Measurements from ENCODE around the gene HERC2. TPM values are rescaled to one million over a fixed set of nuclear protein-coding genes. Genes with fewer than 3 reads are reported as not detected.

HERC2 gene
- total RNA-seq, 6 experiments from 2014 or later: 21.8 to 30.2 (median 27.0) TPM

- peaks cover 0 to 58% (median 11%) of the 10 kb centered on the region in 4 donors for H3K36me3 ChIP-seq
Measured at GRCh38 chr15:28118531-28118930, 203.4 kb downstream of the HERC2 start.

GRCh38 chr15:28118083-28118482 lies 203.9 kb downstream of the HERC2 start:
- 94% methylated on average over 6 of the region's 11 CpGs for WGBS (ENCODE audit: insufficient coverage, low coverage, low lambda C conversion rate, missing lambda C conversion rate)
- DNase-seq: no peak
- peaks cover 0 to 62% (median 13%) of the 10 kb centered on the region in 4 donors for H3K36me3 ChIP-seq
- intact Hi-C loops (cut with DNase I): no loop called here
- H3K4me1 ChIP-seq: no peaks in the 10 kb centered on the region
- no peak overlapping the region for H3K4me3 ChIP-seq
- ATAC-seq: no peak
- H3K9me3 ChIP-seq: no peaks in the 10 kb centered on the region
- no peak overlapping the region for H3K27ac ChIP-seq
- TF ChIP-seq, protein P1, sequence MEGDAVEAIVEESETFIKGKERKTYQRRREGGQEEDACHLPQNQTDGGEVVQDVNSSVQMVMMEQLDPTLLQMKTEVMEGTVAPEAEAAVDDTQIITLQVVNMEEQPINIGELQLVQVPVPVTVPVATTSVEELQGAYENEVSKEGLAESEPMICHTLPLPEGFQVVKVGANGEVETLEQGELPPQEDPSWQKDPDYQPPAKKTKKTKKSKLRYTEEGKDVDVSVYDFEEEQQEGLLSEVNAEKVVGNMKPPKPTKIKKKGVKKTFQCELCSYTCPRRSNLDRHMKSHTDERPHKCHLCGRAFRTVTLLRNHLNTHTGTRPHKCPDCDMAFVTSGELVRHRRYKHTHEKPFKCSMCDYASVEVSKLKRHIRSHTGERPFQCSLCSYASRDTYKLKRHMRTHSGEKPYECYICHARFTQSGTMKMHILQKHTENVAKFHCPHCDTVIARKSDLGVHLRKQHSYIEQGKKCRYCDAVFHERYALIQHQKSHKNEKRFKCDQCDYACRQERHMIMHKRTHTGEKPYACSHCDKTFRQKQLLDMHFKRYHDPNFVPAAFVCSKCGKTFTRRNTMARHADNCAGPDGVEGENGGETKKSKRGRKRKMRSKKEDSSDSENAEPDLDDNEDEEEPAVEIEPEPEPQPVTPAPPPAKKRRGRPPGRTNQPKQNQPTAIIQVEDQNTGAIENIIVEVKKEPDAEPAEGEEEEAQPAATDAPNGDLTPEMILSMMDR (IDR thresholded peaks at IDR 0.05): no peak
- TF ChIP-seq POLR2A (IDR thresholded peaks at IDR 0.05): no peak
- H3K27me3 ChIP-seq: no peaks in the 10 kb centered on the region

More at GRCh38 chr15:28118531-28118930, 203.4 kb downstream of the HERC2 start:
- H3K9me3 ChIP-seq: no peaks in the 10 kb centered on the region
- H3K27me3 ChIP-seq: no peaks in the 10 kb centered on the region
- ATAC-seq (no peak), DNase-seq (no peak)
- H3K4me1 ChIP-seq: no peaks in the 10 kb centered on the region
- no peak overlapping the region for H3K4me3 ChIP-seq
- H3K27ac ChIP-seq: no peak overlapping the region
- WGBS (ENCODE audit: insufficient coverage, low coverage, low lambda C conversion rate, missing lambda C conversion rate): 91% methylated on average over 5 of the region's 10 CpGs
- intact Hi-C loops (cut with DNase I): no loop called here
- TF ChIP-seq POLR2A (IDR thresholded peaks at IDR 0.05): no peak
- TF ChIP-seq, protein P1 (IDR thresholded peaks at IDR 0.05): no peak

GRCh38 chr15:28117432-28117990 lies 204.5 kb downstream of the HERC2 start:
- ATAC-seq: no peak
- no peak overlapping the region for H3K4me3 ChIP-seq
- intact Hi-C loops (cut with DNase I): no loop called here
- H3K27ac ChIP-seq: no peak overlapping the region
- no peaks in the 10 kb centered on the region for H3K4me1 ChIP-seq
- DNase-seq: no peak
- H3K27me3 ChIP-seq: no peaks in the 10 kb centered on the region
- H3K36me3 ChIP-seq: peaks cover 0 to 68% (median 14%) of the 10 kb centered on the region in 4 donors
- H3K9me3 ChIP-seq: no peaks in the 10 kb centered on the region
- WGBS (ENCODE audit: insufficient coverage, low coverage, low lambda C conversion rate, missing lambda C conversion rate): 97% methylated on average over 7 of the region's 12 CpGs
- TF ChIP-seq, protein P1 (IDR thresholded peaks at IDR 0.05): no peak
- no peak for TF ChIP-seq POLR2A (IDR thresholded peaks at IDR 0.05)

- no CpG with 5 or more reads among the region's 42 CpGs for WGBS (ENCODE audit: insufficient coverage, low coverage, low lambda C conversion rate, missing lambda C conversion rate)
- DNase-seq (no peak), ATAC-seq (no peak)
- no peaks in the 10 kb centered on the region for H3K9me3 ChIP-seq
- H3K4me3 ChIP-seq: no peak overlapping the region
- H3K4me1 ChIP-seq: no peaks in the 10 kb centered on the region
- H3K36me3 ChIP-seq: peaks cover 0 to 74% (median 14%) of the 10 kb centered on the region in 4 donors
- intact Hi-C loops (cut with DNase I): no loop called here
- no peaks in the 10 kb centered on the region for H3K27me3 ChIP-seq
- H3K27ac ChIP-seq: no peak overlapping the region
- TF ChIP-seq, protein P1 (IDR thresholded peaks at IDR 0.05): no peak
- TF ChIP-seq POLR2A (IDR thresholded peaks at IDR 0.05): no peak
Measured at GRCh38 chr15:28116521-28117431, 205.2 kb downstream of the HERC2 start.
